NCI-H510A (cell line): Measurements from ENCODE around the gene DEPDC7.
A peak's percentile ranks its signal among the peaks of the same experiment; 100 is the strongest.
"Not testable (repeated sequence)": the region's sequence is repeated elsewhere in the genome, so short reads cannot be mapped to it uniquely, and the experiment has no call there.

ENCODE experiments used
- DNase-seq: peaks from one replicate; lab custom pipeline; 2025; lab: John Stamatoyannopoulos, UW

DEPDC7 gene

DNA sequence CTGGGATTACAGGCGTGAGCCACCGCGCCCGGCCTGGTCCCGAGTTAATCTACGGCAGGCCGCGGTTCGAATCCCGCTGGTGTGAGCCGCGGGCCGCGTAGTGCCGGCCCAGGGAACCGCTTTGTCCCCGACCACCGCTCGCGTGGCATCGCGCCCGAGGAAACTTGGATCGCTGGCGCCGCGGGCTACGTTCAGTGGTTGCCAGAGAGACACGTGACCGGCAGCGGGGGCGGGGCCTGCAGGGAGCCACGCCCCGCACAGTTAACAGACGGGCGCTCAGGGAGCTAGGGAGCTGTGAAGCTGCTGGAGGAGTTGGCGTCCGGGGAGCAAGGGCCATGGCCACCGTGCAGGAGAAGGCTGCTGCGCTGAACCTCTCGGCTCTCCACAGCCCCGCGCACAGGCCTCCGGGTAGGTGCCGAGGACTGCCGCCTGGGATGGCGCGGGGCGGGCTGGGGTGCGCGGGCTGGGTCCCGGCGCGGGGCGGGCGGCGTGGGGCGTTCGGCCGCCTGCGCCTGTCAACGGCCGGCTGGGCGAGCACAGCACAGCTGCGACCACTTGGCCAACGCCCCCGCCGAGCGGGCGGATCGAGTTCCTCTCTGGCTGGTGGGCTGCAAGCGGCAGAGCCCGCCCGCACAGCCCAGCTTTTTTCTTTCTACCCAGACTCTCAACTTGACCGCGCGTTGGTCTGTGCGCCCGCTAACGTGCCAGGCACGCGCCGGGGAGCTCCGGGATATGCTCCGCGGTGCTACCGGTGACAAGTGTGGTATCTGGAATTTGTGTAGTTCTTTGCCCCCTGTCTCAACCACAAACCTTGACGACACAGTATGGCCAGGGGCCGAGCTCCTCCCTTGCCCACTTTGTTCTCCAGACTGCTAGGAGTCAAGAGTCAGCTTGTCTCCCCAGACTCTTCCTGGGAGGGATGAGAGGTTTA lies at the start of gene DEPDC7:
TSS of gene DEPDC7 (plus strand) at position 258 of the 931 bp plus-strand sequence. CDS start at position 336, 78 bp downstream.
- peak; percentile 43 for DNase-seq

DNA sequence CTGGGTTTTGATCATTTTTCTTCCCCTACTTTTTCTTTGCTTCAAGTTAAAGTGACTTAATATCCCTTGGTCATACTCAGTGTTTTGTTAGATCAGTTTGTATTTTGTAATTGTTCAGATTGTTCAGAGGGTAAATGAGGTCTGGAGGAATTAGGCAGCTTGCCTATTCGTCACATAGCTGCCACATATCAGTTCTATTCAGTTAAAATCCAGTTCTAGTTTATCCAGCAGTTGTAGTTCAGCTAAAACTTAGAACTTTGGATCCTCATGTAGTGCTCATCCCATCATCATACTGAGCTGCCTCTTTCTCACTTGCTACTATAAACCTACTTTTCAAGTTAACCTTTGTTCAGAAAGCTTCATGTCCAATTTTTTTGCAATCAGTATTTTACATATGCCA lies 47.1 kb upstream of the DEPDC7 start:
- no peak for DNase-seq

DNA sequence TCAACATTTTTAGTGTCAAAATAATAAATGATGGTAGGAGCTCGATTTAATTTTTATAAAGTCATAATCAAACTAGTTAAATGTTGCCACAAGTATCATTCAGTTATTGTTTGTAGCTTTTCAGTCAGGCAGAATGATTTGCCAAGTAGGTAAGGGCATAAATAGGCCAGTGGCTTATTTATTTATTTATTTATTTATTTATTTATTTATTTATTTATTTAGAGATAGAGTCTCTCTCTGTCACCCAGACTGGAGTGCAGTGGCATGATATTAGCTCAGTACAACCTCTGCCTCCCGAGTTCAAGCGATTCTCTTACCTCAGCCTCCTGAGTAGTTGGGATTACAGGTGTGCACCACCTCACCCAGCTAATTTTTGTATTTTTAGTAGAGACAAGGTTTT lies 43.4 kb upstream of the DEPDC7 start:
- DNase-seq = not testable (repeated sequence)

DNA sequence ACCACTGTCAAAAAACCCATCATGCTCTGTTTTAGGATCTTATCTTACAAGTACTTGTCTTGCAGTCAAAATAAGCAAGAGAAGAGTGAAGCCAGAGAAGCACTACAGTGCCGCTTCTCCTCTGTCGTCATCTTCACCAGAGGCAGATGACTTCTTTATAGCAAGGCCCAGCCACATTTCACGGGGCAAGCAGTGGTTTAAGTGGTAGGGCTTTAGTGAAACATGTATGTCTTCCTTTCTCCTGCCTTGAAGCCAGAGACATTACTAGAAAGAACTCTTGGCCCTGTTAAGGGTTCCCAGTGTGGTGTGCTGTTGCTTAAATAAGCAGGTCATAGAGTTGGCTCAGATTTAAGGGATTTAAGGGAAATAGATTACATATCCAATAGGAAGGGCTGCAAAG lies 42.9 kb upstream of the DEPDC7 start:
- DNase-seq = no peak

DNA sequence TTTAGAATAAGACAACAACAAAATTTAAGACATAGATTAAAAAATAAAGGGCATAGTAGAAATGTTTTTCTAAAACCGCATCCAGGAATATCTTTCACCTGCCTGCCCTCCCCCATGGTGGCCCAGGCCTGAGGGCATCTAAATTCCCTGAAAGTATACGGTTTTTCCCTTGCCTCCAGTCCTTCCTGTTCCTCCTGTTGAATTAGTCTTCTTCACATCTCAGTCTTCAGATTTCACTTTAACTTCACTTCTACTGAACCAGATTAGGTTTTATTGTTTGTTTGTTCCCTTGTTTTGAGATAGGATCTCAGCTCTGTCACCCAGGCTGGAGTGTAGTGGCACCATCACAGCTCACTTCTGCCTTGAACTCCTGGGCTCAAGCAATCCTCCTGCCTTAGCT lies 33.1 kb upstream of the DEPDC7 start:
- no peak for DNase-seq

DNA sequence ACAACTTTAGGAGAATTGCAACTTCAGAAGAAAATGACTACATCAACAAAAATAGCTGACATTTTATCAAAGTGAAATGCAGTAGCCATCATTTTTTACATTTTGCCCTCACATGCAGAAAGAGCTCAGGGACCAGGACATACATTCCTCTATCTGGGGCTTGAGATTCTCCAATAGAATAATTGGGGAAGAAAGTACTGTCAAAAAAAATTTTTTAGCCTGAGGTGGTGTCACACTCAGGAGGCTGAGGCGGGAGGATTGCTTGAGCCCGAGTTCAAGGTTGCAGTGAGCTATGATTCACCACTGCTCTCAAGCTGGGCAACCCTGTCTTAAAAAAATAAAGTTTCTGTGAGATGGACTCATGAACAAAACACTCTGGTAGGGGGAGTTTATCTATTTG lies 32.2 kb upstream of the DEPDC7 start:
- no peak for DNase-seq

DNA sequence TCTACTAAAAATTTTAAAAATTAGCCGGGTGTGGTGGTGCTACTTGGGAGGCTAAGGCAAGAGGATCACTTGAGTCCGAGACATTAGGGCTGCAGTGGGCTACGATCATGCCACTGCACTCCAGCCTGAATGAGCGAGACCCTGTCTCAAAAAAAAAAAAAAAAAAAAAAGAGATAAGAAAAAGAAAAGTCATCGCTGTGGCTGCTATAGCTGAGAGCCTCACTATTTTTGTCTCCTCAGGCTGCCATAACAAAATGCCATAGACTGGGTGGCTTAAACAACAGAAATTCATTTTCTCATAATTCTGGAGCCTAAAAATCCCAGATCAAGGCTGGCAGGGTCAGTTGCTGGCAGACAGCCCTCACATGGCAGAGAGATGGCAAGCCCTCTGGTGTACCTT lies 30.1 kb upstream of the DEPDC7 start:
- DNase-seq = no peak

DNA sequence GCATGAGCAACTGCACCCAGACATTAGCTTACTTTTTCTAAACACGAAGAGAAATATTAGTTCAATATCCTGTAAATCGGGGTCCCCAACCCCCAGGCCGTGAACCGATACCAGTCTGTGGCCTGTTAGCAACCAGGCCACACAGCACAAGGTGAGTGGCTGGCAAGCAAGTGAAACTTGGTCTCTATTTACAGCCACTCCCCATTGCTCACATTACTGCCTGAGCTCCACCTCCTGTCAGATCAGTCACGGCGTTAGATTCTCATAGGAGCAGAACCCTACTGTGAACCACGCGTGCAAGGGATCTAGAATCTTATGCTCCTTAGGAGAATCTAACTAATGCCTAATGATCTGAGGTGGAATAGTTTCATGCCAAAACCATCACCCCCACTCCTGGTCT lies 27.8 kb upstream of the DEPDC7 start:
- no peak for DNase-seq

DNA sequence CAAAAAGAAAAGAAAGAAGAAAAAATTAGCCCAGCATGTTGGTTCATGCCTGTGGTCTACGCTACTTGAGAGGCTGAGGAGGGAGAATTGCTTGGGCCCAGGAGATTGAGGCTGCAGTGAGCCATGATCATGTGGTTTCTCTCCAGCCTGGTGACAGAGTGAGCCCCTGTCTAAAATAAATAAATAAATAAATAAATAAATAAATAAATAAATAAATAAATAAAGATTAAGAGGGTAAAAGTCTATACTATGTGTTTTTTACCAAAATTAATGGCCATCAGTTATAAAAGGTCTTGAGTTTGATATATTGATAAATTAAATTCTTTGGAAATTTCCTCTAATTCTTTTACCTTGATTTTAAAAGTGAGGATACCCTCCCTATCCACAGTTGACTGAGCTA lies 25.2 kb upstream of the DEPDC7 start:
- DNase-seq = no peak

DNA sequence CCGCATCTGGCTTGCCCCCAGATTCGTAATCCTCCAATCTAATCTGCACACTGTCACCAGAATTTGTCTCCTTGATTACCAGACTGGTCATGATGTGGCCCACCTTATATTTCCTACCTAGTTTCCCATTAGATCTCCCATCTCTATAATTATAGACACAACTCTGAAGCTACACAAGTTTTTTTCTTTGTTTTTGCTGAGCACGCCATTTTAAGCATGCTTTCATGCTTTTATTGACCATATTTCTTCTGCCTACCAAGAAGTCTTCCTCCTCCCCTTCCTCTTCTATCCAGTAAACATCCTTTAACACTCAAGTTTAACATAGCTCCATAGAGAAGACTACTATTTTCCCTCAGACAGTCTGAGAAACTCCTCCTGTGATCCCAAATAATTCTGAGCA lies 24.3 kb upstream of the DEPDC7 start:
- no peak for DNase-seq

DNA sequence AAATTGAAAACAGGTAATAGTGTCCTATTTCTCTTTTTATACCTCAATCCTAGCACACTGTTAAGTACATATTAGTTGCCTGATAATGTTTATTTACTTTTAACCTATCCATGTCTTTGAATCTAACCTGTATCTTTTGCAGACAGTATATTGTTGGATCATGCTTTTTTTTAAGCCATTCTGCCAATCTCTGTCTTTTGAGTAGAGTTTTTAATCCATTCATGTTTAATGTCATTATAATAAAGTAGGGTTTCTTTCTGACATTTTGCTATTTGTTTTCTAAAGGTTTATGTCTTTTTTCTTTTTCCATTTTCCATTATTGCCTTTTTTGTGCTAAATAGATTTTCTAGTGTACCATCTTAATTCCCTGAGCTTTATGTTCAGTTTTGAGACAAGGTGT lies 23.8 kb upstream of the DEPDC7 start:
- DNase-seq = no peak

DNA sequence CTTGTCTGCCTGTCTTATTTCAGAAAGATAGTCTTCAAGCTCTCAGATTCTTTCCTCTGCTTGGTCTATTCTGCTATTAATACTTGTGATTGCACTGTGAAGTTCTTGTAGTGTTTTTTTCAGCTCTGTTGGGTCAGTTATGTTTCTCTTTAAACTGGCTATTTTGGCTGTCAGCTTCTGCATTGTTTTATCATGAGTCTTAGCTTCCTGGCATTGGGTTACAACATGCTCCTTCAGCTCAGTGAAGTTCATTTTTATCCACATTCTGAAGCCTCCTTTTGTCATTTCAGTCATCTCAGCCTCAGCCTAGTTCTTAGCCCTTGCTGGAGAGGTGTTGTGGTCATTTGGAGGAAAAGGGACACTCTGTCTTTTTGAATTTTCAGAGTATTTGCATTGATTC lies 15.5 kb upstream of the DEPDC7 start:
- no peak for DNase-seq

DNA sequence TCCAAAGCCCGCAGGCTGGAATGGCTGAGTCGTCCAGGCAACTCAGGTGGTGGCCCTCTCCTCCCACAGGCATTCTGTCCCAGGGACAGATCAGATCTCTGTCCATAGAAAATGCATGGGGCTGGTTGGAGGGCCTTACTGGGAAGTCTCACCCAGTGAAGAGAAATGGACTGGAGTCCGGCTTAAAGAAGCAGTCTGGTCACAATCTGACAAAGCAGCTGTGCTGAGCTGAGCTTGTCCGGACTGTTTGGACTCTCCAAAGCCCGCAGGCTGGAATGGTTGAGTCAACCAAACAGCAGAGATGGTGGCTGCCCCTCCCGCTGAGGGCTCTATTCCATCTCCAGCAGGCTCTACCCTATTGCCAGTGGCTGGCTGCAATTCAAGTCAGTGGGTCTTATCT lies 14.4 kb upstream of the DEPDC7 start:
- no peak for DNase-seq

DNA sequence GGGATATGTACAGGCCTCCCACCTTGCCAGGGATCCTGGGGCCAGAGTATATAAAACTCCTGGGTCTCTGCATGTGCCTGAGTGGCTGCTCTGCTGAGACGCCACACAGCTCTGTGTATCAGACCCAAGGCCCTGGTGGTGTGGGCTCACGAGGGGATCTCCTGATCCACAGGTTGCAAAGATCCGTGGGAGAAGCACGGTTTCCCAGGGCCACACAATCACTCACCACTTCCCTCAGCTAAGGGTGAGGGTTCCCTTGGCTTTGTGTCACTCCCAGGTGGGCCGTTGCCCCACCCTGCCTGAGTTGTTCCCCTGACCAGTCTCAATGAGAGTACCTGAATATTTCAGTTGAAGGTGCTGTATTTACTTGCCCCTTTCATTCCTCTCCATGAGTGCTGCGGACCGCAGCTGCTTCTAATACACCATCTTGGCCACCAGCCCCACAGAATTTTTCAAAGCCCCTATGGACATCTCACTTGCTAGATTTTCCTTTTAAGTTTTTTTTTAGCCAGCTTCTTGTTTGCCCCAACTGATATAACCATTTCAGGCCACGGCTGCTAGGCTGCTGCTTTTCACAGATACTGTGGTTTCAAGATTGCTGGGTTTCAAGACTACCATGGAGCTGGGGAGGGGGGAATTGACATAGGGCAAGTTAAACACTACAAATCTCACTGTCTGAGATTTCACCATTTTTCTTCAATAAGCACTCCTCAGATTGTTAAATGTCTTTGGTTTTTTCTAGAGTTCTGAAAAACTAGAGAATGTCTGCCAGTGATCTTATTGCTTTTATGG lies 13.7 kb upstream of the DEPDC7 start:
- no peak for DNase-seq

DNA sequence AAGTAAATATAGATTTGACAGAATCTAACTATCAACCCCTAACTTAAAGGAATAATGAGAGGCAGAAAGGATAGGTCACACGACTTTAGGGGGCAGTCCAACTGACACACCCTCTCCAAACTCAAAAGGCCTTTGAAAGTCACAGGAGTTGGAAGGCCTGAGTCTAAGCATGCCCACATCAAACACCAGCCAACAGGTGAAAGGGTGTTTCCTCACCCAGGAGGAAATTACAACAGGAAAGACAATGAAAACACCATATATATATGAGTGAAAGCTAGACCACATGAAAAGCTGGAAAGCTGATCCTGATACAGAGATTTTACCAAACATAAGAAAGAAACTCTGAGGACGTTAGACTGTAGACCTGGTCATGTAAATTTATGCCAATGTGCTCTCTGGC lies 10.5 kb upstream of the DEPDC7 start:
- DNase-seq = no peak

DNA sequence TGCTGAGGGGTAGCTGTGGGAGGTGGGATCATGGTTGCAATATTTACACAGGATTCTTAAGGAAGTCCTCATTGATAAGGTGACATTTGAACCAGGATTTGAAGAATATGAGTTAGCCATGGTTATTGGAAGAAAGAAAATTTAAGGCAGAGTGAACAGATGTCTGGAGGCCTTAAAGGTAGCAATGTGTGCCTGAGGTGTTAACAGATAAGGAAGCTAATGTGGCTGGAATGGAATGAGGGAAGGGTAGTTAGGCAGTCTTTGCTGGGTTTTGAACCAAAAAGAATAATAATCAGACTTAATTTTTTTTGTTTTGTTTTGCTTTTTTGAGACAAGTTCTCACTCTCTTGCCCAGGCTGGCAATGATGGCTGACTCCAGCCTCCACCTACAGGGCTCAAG lies 9.7 kb upstream of the DEPDC7 start:
- DNase-seq = no peak

DNA sequence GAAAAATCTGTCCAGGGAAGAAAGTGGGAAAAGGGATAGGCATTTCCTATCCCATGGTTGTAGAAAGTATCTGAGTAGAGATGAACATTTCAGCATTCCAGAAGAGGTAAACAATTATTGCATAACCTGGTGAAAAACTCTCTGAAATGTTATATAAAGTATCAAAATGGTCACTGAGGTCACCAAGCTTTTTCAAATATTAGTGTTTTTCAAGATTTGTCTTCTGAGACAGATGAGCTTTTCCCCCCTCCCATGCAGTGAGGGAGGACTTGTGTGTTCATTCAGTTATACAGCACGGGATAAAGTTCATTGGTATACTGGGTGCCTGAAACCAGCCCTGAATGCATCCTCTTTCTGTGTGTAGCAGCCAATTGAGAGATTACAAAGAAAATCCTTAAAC lies 1.9 kb upstream of the DEPDC7 start:
- DNase-seq = no peak

DNA sequence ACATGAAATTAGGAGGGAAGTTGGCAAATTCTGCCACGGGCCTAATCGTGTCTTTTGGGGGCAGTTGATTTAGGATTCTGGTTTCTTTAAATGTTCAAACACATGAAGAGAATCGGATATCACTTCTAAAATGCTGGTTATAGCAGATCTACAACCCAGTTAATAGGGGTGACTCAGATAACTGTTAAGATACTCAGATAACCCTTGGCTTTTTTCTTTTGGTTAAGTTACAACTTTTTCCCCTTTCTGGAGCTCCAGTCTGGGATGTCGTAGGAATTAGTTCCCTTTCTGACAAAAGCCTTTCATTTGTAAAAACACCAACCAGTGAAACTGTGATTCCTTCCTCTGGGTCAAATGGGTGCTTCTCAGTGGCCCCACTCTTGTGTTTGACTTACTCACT lies 976 bp downstream of the DEPDC7 start:
- no peak for DNase-seq

DNA sequence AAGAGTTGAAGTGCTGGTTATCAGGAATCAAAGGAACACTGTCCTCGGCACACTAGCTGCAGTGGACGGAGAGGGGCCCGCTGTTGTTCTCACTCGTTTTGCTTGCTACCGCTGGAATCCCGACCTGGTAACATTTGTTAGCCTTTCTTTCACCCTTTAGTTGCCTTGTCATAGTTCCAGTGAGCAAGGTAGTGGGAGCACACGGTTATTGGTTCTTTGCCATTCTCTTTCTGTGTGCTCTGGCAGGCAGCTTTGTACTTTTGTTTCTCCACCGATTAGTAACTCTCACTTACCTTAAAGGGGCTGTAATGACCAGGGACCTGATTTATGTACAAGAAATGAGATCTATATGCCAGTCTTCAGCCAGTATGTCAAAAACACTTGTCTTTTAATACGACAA lies 1.8 kb downstream of the DEPDC7 start:
- no peak for DNase-seq

DNA sequence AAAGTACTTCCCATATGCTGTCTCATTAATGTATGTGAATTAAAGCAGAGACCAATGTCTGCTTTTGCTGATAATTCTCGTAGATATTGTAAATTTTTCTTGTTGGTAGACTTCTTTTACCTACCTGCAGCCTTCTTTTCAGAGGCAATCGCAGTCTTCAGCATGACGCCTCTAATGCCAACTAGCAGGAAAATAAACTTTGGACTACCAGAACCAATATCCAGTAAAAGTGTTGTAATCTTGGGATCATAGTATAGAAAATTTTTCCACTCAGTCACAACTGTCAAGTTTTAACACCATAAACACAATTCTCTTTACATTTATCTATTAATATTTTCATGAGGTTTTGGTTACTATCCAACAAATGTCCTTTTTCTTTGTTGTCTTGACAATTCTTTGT lies 2.3 kb downstream of the DEPDC7 start:
- no peak for DNase-seq

DNA sequence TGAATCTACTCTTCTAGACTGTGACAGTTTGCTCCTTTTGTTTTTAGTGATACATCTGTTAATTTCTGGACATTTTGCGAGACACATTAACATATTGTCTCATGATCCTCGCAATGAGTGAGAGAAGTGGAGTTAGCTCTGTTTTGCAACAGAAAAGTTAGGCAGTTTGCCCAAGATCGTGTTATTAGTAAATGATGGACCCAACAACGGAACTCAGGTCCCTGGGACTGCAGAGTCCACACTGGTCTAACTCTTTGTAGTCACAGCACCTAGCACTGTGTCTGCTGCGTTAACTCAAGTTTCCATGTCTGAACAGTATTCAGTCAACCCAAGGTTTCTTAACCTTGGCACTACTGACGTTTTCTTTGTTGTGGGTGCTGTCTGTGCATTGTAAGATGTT lies 3.2 kb downstream of the DEPDC7 start:
- no peak for DNase-seq

DNA sequence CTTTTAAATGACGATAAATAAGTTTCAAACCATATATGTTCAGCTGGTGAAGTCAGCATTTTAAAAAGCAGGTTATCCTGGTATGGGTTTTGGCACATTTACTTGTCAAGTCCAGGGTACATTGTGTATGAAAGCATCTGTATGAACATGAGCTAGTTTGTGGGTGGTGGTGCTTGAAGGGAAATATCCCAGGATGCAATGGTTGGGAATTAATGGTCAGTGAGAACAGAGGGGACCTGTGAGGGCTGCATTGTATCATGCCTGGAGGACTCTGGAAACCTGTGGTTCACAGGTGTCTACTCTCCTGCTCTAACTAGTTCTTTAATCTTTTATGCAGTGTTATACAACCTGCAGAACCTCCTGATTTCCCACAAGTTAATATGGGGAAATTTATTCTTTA lies 5.8 kb downstream of the DEPDC7 start:
- no peak for DNase-seq

DNA sequence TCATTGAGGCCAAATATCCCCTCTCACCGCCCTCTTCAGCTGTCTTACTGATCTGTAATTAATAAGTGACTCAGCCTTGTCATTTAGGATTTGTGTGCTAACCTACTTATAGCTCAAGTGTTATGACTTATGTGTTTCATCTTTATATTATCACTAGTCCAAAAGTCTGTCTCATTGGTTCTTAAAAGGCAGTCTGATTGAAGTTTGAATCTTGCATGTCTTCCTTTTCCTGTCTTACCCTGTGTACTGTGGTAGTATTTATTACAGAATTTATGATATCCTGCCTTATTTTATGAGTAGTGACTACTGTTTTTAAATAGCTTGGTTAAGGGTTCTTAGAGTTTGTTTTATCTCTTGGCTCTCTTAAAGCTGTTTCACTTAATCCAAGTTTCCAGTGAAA lies 6.3 kb downstream of the DEPDC7 start:
- DNase-seq = no peak
